DMS79 treated with DMSO at 0.1 percent for 48 hours (cell line): Measurements from ENCODE around the gene CCDC34.

Source experiments
- DNase-seq: peaks from one replicate; lab custom pipeline; 2025; lab: John Stamatoyannopoulos, UW

The CCDC34 gene

GRCh38 chr11:27290261-27291050 is 72.6 kb downstream of the CCDC34 start:
- no peak for DNase-seq
